ENCODE data around the gene ZBTB45.

The ZBTB45 gene

DNA sequence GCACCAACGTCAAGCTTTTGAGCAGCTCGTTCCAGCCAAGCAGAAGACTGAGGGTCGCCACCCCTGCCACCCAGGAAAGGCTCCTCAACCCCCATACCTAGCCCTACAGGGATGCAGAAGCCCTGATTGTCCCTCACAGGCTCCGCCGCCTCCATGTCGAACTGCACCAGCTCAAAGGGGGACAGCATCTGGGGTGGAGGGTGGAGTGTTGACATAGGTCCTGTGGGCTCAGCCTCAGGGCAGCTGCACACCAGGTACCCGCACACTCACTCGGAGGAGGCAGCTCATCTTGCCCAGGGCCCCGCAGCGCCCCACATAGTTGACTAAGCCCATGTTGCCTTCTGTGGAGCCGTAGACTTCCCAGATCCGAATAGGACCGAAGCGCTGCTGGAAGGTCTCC is 19.4 kb downstream of the ZBTB45 start:
- Histone ChIP-seq H3K9me3 (ENCODE audit: insufficient read depth, low read depth, low read length) (no peaks in the 10 kb centered on the region), H3F3A (ENCODE audit: low read depth) (peaks cover 3% of the 10 kb centered on the region; the same call in 1 of the 2 replicates), H4K20me1 (ENCODE audit: insufficient read depth, low read length, poor library complexity, severe bottlenecking) (no peaks in the 10 kb centered on the region), H3K4me2 (ENCODE audit: low read depth, low read length, poor library complexity, severe bottlenecking) (peak overlapping the region; percentile 72), H3K4me1 (ENCODE audit: insufficient read depth, low read length, poor library complexity, severe bottlenecking) (peaks cover 14% of the 10 kb centered on the region), H3K9me2 (replicated peaks; ENCODE audit: low read depth, low read length) (no peaks in the 10 kb centered on the region), H3K27me3 (ENCODE audit: insufficient read depth, low read length, poor library complexity, severe bottlenecking) (no peaks in the 10 kb centered on the region), H3K36me3 (ENCODE audit: insufficient read depth, low read length) (no peaks in the 10 kb centered on the region), H3K4me3 (ENCODE audit: low read length, poor library complexity, severe bottlenecking) (peak overlapping the region; percentile 73), H3K9ac (ENCODE audit: low read depth, low read length, poor library complexity, severe bottlenecking) (peak overlapping the region; percentile 73), H3K79me2 (ENCODE audit: insufficient read depth, low read length) (no peaks in the 10 kb centered on the region), H2AFZ (ENCODE audit: low read length) (no peak overlapping the region)
- TF ChIP-seq EZH2phosphoT487 (IDR thresholded peaks at IDR 0.05; ENCODE audit: borderline replicate concordance): no peak
- TF ChIP-seq, protein P1, sequence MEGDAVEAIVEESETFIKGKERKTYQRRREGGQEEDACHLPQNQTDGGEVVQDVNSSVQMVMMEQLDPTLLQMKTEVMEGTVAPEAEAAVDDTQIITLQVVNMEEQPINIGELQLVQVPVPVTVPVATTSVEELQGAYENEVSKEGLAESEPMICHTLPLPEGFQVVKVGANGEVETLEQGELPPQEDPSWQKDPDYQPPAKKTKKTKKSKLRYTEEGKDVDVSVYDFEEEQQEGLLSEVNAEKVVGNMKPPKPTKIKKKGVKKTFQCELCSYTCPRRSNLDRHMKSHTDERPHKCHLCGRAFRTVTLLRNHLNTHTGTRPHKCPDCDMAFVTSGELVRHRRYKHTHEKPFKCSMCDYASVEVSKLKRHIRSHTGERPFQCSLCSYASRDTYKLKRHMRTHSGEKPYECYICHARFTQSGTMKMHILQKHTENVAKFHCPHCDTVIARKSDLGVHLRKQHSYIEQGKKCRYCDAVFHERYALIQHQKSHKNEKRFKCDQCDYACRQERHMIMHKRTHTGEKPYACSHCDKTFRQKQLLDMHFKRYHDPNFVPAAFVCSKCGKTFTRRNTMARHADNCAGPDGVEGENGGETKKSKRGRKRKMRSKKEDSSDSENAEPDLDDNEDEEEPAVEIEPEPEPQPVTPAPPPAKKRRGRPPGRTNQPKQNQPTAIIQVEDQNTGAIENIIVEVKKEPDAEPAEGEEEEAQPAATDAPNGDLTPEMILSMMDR (conservative IDR thresholded peaks at IDR 0.05; ENCODE audit: low read length): no peak

- no peaks in the 10 kb centered on the region for H3K27me3 ChIP-seq (ENCODE audit: insufficient read depth, low read length, poor library complexity, severe bottlenecking)
- H3K9me2 ChIP-seq (replicated peaks; ENCODE audit: low read depth, low read length): no peaks in the 10 kb centered on the region
- H3K4me2 ChIP-seq (ENCODE audit: low read depth, low read length, poor library complexity, severe bottlenecking): peak overlapping the region; percentile 72
- peaks cover 14% of the 10 kb centered on the region for H3K4me1 ChIP-seq (ENCODE audit: insufficient read depth, low read length, poor library complexity, severe bottlenecking)
- H3K79me2 ChIP-seq (ENCODE audit: insufficient read depth, low read length): no peaks in the 10 kb centered on the region
- H3K9me3 ChIP-seq (ENCODE audit: insufficient read depth, low read depth, low read length): no peaks in the 10 kb centered on the region
- TF ChIP-seq, protein P1 (conservative IDR thresholded peaks at IDR 0.05; ENCODE audit: low read length): peak; percentile 52
- TF ChIP-seq EZH2phosphoT487 (IDR thresholded peaks at IDR 0.05; ENCODE audit: borderline replicate concordance): no peak
- H4K20me1 ChIP-seq (ENCODE audit: insufficient read depth, low read length, poor library complexity, severe bottlenecking): no peaks in the 10 kb centered on the region
- peaks cover 3% of the 10 kb centered on the region; the same call in 1 of the 2 replicates for H3F3A ChIP-seq (ENCODE audit: low read depth)
- peak overlapping the region; percentile 73 for H3K9ac ChIP-seq (ENCODE audit: low read depth, low read length, poor library complexity, severe bottlenecking)
- H3K4me3 ChIP-seq (ENCODE audit: low read length, poor library complexity, severe bottlenecking): peak overlapping the region; percentile 73
- H2AFZ ChIP-seq (ENCODE audit: low read length): peak overlapping the region; percentile 77
- H3K36me3 ChIP-seq (ENCODE audit: insufficient read depth, low read length): no peaks in the 10 kb centered on the region
Measured at GRCh38 chr19:58499021-58499927, 20.3 kb downstream of the ZBTB45 start.

DNA sequence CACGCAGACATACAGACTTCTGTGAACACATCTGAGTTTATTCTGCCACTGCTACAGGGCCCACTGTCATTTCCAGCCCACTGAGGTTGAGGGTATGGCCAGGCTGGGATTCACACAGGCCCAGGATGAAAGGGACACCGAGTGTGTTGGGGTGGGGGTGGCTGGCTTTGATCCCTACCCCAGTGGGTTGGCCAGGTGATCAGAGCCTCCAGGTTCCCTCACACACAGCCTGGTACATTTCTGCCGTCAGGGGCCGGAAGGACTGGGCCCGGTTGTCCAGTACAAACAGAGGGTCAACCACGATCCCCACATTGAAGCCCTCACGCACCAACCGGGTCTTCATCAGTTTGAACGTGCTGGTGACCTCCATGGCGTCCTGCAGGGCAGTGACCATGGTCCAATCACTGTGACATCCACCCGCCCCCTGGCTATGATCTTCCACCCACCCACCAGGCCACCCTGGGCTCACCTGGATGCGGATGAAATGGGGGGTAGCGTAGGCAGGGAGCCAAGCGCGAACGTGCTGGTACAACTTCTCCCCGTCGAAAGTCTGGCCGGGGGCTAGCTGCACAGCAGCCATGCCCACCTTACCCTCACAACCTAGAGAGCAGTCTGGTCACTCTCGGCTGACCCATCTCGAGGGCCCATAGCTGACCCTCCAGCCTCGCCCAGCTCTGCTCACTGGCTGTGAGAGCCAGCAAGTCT is 21.1 kb downstream of the ZBTB45 start:
- TF ChIP-seq, protein P1 (conservative IDR thresholded peaks at IDR 0.05; ENCODE audit: low read length): no peak
- no peak for TF ChIP-seq EZH2phosphoT487 (IDR thresholded peaks at IDR 0.05; ENCODE audit: borderline replicate concordance)
- Histone ChIP-seq H3K9me2 (replicated peaks; ENCODE audit: low read depth, low read length) (no peaks in the 10 kb centered on the region), H3K9ac (ENCODE audit: low read depth, low read length, poor library complexity, severe bottlenecking) (peak overlapping the region; percentile 65), H2AFZ (ENCODE audit: low read length) (peak overlapping the region; percentile 75), H3K27me3 (ENCODE audit: insufficient read depth, low read length, poor library complexity, severe bottlenecking) (no peaks in the 10 kb centered on the region), H3K9me3 (ENCODE audit: insufficient read depth, low read depth, low read length) (no peaks in the 10 kb centered on the region), H3F3A (ENCODE audit: low read depth) (peaks cover 3% of the 10 kb centered on the region; the same call in 1 of the 2 replicates), H4K20me1 (ENCODE audit: insufficient read depth, low read length, poor library complexity, severe bottlenecking) (no peaks in the 10 kb centered on the region), H3K36me3 (ENCODE audit: insufficient read depth, low read length) (no peaks in the 10 kb centered on the region), H3K79me2 (ENCODE audit: insufficient read depth, low read length) (no peaks in the 10 kb centered on the region), H3K4me2 (ENCODE audit: low read depth, low read length, poor library complexity, severe bottlenecking) (peak overlapping the region; percentile 72), H3K4me1 (ENCODE audit: insufficient read depth, low read length, poor library complexity, severe bottlenecking) (peaks cover 14% of the 10 kb centered on the region), H3K4me3 (ENCODE audit: low read length, poor library complexity, severe bottlenecking) (peak overlapping the region; percentile 73)
